GM12891 (cell line): ENCODE results near the gene PTPN14.

Experiments
- PAX5 ChIP-seq: IDR thresholded peaks from 2 replicates; pipeline ENCODE4 v1.6.1; 2011; ENCODE audit warnings: low read length, moderate library complexity, mild to moderate bottlenecking; ENCODE audit not compliant: insufficient read depth, severe bottlenecking
- POLR2A ChIP-seq: IDR thresholded peaks from 2 replicates; pipeline ENCODE4 v1.6.1; 2011; ENCODE audit warnings: low read depth, low read length, control low read depth
- POLR2AphosphoS5 ChIP-seq: IDR thresholded peaks from 2 replicates; pipeline ENCODE4 v1.6.1; 2011; ENCODE audit warnings: low read depth, low read length, control low read depth
- POU2F2 ChIP-seq: IDR thresholded peaks from 2 replicates; pipeline ENCODE4 v1.6.1; 2011; ENCODE audit warnings: low read depth, mild to moderate bottlenecking, control low read depth, low read length, moderate library complexity
- TAF1 ChIP-seq: IDR thresholded peaks from 2 replicates; pipeline ENCODE4 v1.6.1; 2011; ENCODE audit warnings: low read depth, low read length, control low read depth

DNA sequence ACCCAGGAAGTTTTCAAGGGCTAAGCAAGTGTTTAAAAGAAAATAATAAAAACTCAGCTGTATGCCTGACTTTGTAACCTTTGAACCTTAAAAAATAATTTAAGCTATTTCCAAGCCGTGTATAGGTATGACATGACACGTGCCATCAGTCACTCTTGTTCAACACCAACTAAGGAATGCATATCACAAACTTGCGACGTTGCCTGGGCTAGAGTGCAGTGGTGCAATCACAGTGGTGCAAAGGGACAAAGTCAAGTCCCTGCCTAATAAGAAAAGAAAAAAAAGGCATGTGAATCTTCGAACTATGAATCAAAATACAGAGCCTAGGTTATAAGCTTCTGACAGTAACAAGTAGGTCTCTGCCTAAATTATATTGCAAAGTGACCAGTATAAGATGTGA lies 191.3 kb downstream of the PTPN14 start:
- TF ChIP-seq POU2F2 (no peak), POLR2A (no peak), PAX5 (no peak), POLR2AphosphoS5 (no peak), TAF1 (no peak)
